Thyroid gland (tissue), 4 donors: ENCODE data around the gene NFKBIB. TPM values are rescaled to one million over a fixed set of nuclear protein-coding genes. Genes with fewer than 3 reads are reported as not detected.

ENCODE experiments used
- DNase-seq, 2 donors: peaks; one replicate each; pipeline ENCODE4 v3.0.0-alpha.2; 2019
- H3K27ac ChIP-seq, 3 donors: fragments of 200-600 bp; sonication (generic); 1 replicate in 2 of 3; 2 replicates in 1 of 3; pipeline ENCODE4 v1.5.1; 2016 to 2019; ENCODE audit warnings: mild to moderate bottlenecking in 1 of 3, moderate library complexity in 1 of 3
- H3K27me3 ChIP-seq: fragments of 200-600 bp; sonication (generic); one replicate; pipeline ENCODE4 v1.5.1; 2019
- H3K36me3 ChIP-seq, 2 donors: fragments of 200-600 bp; sonication (generic); one replicate each; pipeline ENCODE4 v1.5.1; 2016 to 2019
- H3K4me1 ChIP-seq, 2 donors: fragments of 200-600 bp; sonication (generic); one replicate each; pipeline ENCODE4 v1.5.1; 2017 to 2019
- H3K4me3 ChIP-seq, 3 donors: fragments of 200-600 bp; sonication (generic); replicated peaks in 1 of 3; 1 replicate in 2 of 3; 2 replicates in 1 of 3; pipeline ENCODE4 v1.5.1; 2016; ENCODE audit warnings: mild to moderate bottlenecking in 1 of 3
- H3K9me3 ChIP-seq: fragments of 200-600 bp; sonication (generic); one replicate; pipeline ENCODE4 v1.5.1; 2017
- CTCF ChIP-seq, 6 experiments: fragments of 200-600 bp in 3 of 6; fragments of 450-650 bp in 3 of 6; sonication (generic) in 3 of 6; IDR thresholded peaks; one replicate each; pipeline ENCODE4 v1.5.1; 2016 to 2019; ENCODE audit warnings: antibody characterized with exemption in 6 of 6, mild to moderate bottlenecking in 2 of 6, inconsistent platforms in 1 of 6, moderate library complexity in 1 of 6
- POLR2A ChIP-seq, 2 donors: fragments of 450-650 bp; IDR thresholded peaks; one replicate each; pipeline ENCODE4 v1.6.1; 2017; ENCODE audit warnings: antibody characterized with exemption in 2 of 2, mild to moderate bottlenecking in 2 of 2, moderate library complexity in 1 of 2
- WGBS, 2 donors: methylation state at CpG; one replicate each; pipeline ENCODE4 v1.1.5; 2017; 5-methylcytosine and 5-hydroxymethylcytosine counted together
- intact Hi-C: fragments of 100-400 bp; cut with DNase I; formaldehyde crosslinking; loops from one replicate; pipeline ENCODE4 v1.15.1; 2023
- total RNA-seq, 4 donors: library from RNA; depleted of rRNA; stranded (reverse); fragments of >200 nt; gene quantifications; one replicate each; pipeline ENCODE4 v1.2.3, GENCODE V29; 2016

The NFKBIB gene
- total RNA-seq, 4 donors from 2014 or later: 18.6 to 23.7 (median 21.2) TPM

GRCh38 chr19:38877781-38878574, 21.8 kb upstream of the NFKBIB start, which contains the start of gene RINL:
Gene RINL (minus strand): TSS chr19:38878275. CDS start chr19:38876742, 1,533 bp downstream.
- no peak within 1 kb of the TSS for H3K4me3 ChIP-seq
- H3K4me1 ChIP-seq: peaks cover 9 to 18% of the 10 kb centered on the region in 2 donors
- DNase-seq: peak; percentile 17 to 25
- H3K27ac ChIP-seq: peak within 1 kb of the TSS in 2 of 3 donors; percentile 17 to 37
- H3K9me3 ChIP-seq: no peaks in the 10 kb centered on the region
- 50 to 52% methylated on average over 11 of the region's 11 CpGs for WGBS, 2 donors
- intact Hi-C loops: no loop called here
- TF ChIP-seq CTCF (IDR thresholded peaks at IDR 0.05) (no peak), POLR2A (IDR thresholded peaks at IDR 0.05) (no peak)
- H3K36me3 ChIP-seq: peaks cover 10 to 16% of the 10 kb centered on the region in 2 donors
- H3K27me3 ChIP-seq: no peaks in the 10 kb centered on the region

GRCh38 chr19:38878575-38879399, 21.0 kb upstream of the NFKBIB start:
- TF ChIP-seq CTCF (IDR thresholded peaks at IDR 0.05) (no peak), POLR2A (IDR thresholded peaks at IDR 0.05) (no peak)
- WGBS, 2 donors: 83 to 85% methylated on average over 9 to 14 of the region's 16 CpGs
- peak overlapping the region in 2 of 3 donors; percentile 17 to 37 for H3K27ac ChIP-seq
- H3K36me3 ChIP-seq: peaks cover 16 to 23% of the 10 kb centered on the region in 2 donors
- H3K4me1 ChIP-seq: peaks cover 9 to 18% of the 10 kb centered on the region in 2 donors
- DNase-seq: no peak
- no peaks in the 10 kb centered on the region for H3K27me3 ChIP-seq
- intact Hi-C loops: no loop called here
- no peak overlapping the region for H3K4me3 ChIP-seq
- H3K9me3 ChIP-seq: no peaks in the 10 kb centered on the region

GRCh38 chr19:38879400-38879751, 20.4 kb upstream of the NFKBIB start:
- DNase-seq: no peak
- Histone ChIP-seq H3K27me3 (no peaks in the 10 kb centered on the region), H3K27ac (no peak overlapping the region), H3K4me1 (peaks cover 9 to 18% of the 10 kb centered on the region in 2 donors), H3K9me3 (no peaks in the 10 kb centered on the region), H3K36me3 (peaks cover 16 to 23% of the 10 kb centered on the region in 2 donors), H3K4me3 (no peak overlapping the region)
- 90 to 98% methylated on average over 10 to 11 of the region's 11 CpGs for WGBS, 2 donors
- intact Hi-C loops: no loop called here
- TF ChIP-seq CTCF (IDR thresholded peaks at IDR 0.05) (no peak), POLR2A (IDR thresholded peaks at IDR 0.05) (no peak)

GRCh38 chr19:38880076-38880881, 19.5 kb upstream of the NFKBIB start:
- 93 to 96% methylated on average over 13 to 18 of the region's 19 CpGs for whole genome bisulfite sequencing, 2 donors
- Histone ChIP-seq H3K4me3 (no peak overlapping the region), H3K27me3 (no peaks in the 10 kb centered on the region), H3K4me1 (peaks cover 9 to 18% of the 10 kb centered on the region in 2 donors), H3K9me3 (no peaks in the 10 kb centered on the region), H3K36me3 (peaks cover 16 to 23% of the 10 kb centered on the region in 2 donors), H3K27ac (no peak overlapping the region)
- intact Hi-C loops: no loop called here
- no peak for TF ChIP-seq POLR2A (IDR thresholded peaks at IDR 0.05)
- TF ChIP-seq CTCF (IDR thresholded peaks at IDR 0.05): no peak
- DNase-seq: no peak
